CD4-positive, alpha-beta T cell (primary cell): ENCODE data around the gene TMEM131L. TPM values are rescaled to one million over a fixed set of nuclear protein-coding genes. Genes with fewer than 3 reads are reported as not detected.
A peak's percentile ranks its signal among the peaks of the same experiment; 100 is the strongest.
"Not testable (repeated sequence)": the region's sequence is repeated elsewhere in the genome, so short reads cannot be mapped to it uniquely, and the experiment has no call there.

ENCODE experiments used
- ATAC-seq: fragments of 200-7000 bp; cut with Tn5 transposase; one replicate; pipeline ENCODE4 v1.10.0; 2022; ENCODE audit warnings: mild to moderate bottlenecking; ENCODE audit not compliant: poor library complexity
- CTCF ChIA-PET: fragments of 350-600 bp; sonication (Branson Sonifier 250); formaldehyde crosslinking; loops from one replicate; lab custom pipeline; 2021; ENCODE audit warnings: antibody characterized with exemption, inconsistent platforms; lab: Charles Lee
- POLR2A ChIA-PET: fragments of 350-600 bp; sonication (Branson Sonifier 250); formaldehyde crosslinking; loops from one replicate; lab custom pipeline; 2021; ENCODE audit warnings: antibody characterized with exemption, inconsistent platforms; lab: Charles Lee
- DNase-seq, 14 experiments: peaks; one replicate each; pipeline ENCODE4 v3.0.0-alpha.2; 2013 to 2020; ENCODE audit warnings: mixed read lengths in 2 of 14
- H3K27ac ChIP-seq, 2 donors: one replicate each; pipeline versions ENCODE4 v1.5.1 to v1.7.0; 2013; ENCODE audit warnings: low read length in 2 of 2, low read depth in 1 of 2, mild to moderate bottlenecking in 1 of 2
- H3K27me3 ChIP-seq, 2 experiments: 1 replicate in 1 of 2; 2 replicates in 1 of 2; pipeline versions ENCODE4 v1.6.1 to v1.7.0; 2013; ENCODE audit warnings: low read length in 2 of 2, control low read depth in 1 of 2, mild to moderate bottlenecking in 1 of 2, moderate library complexity in 1 of 2; ENCODE audit not compliant: insufficient read depth in 2 of 2, control insufficient read depth in 1 of 2
- H3K36me3 ChIP-seq: one replicate; pipeline ENCODE4 v1.6.1; 2013; ENCODE audit warnings: low read length, control low read depth; ENCODE audit not compliant: insufficient read depth
- H3K4me1 ChIP-seq: one replicate; pipeline ENCODE4 v1.6.1; 2013; ENCODE audit warnings: low read length, control low read depth; ENCODE audit not compliant: insufficient read depth
- H3K4me3 ChIP-seq: one replicate; pipeline ENCODE4 v1.5.1; 2013; ENCODE audit warnings: mild to moderate bottlenecking, low read length, moderate library complexity
- H3K9me3 ChIP-seq, 2 experiments: 1 replicate in 1 of 2; 2 replicates in 1 of 2; pipeline versions ENCODE4 v1.6.1 to v1.7.0; 2013; ENCODE audit warnings: low read length in 2 of 2, mild to moderate bottlenecking in 2 of 2, control low read depth in 1 of 2, moderate library complexity in 1 of 2; ENCODE audit not compliant: control insufficient read depth in 1 of 2, insufficient read depth in 1 of 2
- H3K27ac Mint-ChIP-seq: one replicate; pipeline ENCODE4 v1.8.0; 2020; ENCODE audit warnings: mixed read lengths
- H3K27me3 Mint-ChIP-seq: one replicate; pipeline ENCODE4 v1.8.0; 2021; ENCODE audit warnings: mixed read lengths
- H3K36me3 Mint-ChIP-seq: one replicate; pipeline ENCODE4 v1.8.0; 2021; ENCODE audit warnings: low read depth, mixed read lengths
- H3K4me1 Mint-ChIP-seq: one replicate; pipeline ENCODE4 v1.8.0; 2021; ENCODE audit warnings: low read depth, mixed read lengths
- H3K4me3 Mint-ChIP-seq: one replicate; pipeline ENCODE4 v1.8.0; 2020; ENCODE audit warnings: mild to moderate bottlenecking, mixed read lengths
- H3K9me3 Mint-ChIP-seq: one replicate; pipeline ENCODE4 v1.8.0; 2020; ENCODE audit warnings: mixed read lengths
- intact Hi-C, 2 experiments: fragments of 100-400 bp; cut with DNase I in 1 of 2; cut with micrococcal nuclease in 1 of 2; formaldehyde crosslinking; loops; one replicate each; pipeline versions ENCODE4 v1.15.1 to v1.9.0; 2023 to 2025; cut with DNase I, micrococcal nuclease
- total RNA-seq, 174 experiments: library from RNA in 2 of 174; stranded (reverse) in 2 of 174; gene quantifications; one replicate each; pipeline ENCODE4 v1.2.3 and lab custom pipeline; 2021 to 2026
- TF ChIP-seq, protein P1 (sequence below): fragments of 200-600 bp; IDR thresholded peaks from one replicate; pipeline ENCODE4 v1.8.0; 2022; ENCODE audit warnings: antibody characterized with exemption, mild to moderate bottlenecking

Gene TMEM131L
- total RNA-seq, 2 experiments from 2014 or later = 101 to 106 TPM

- no peaks in the 10 kb centered on the region for H3K9me3 ChIP-seq
- CTCF ChIA-PET = interaction anchor here (0.8 kb wide), 1 partner anchor 18 kb away, joined by 3 read pairs; no protein-coding TSS in a partner anchor
- no peaks in the 10 kb centered on the region for H3K27me3 Mint-ChIP-seq
- no peak overlapping the region for H3K27ac ChIP-seq
- no peaks in the 10 kb centered on the region for H3K27me3 ChIP-seq
- no peaks in the 10 kb centered on the region for H3K9me3 Mint-ChIP-seq
- H3K4me3 ChIP-seq = no peak overlapping the region
- peak overlapping the region; percentile 57 for H3K27ac Mint-ChIP-seq
- H3K4me1 Mint-ChIP-seq = peaks cover 72% of the 10 kb centered on the region
- POLR2A ChIA-PET = interaction anchor here (0.7 to 1.6 kb wide), 4 partner anchors 26 to 704 kb away, joined by 3 to 4 read pairs (median 3); no protein-coding TSS in a partner anchor
- H3K36me3 ChIP-seq = peaks cover 50% of the 10 kb centered on the region
- TF ChIP-seq, protein P1, sequence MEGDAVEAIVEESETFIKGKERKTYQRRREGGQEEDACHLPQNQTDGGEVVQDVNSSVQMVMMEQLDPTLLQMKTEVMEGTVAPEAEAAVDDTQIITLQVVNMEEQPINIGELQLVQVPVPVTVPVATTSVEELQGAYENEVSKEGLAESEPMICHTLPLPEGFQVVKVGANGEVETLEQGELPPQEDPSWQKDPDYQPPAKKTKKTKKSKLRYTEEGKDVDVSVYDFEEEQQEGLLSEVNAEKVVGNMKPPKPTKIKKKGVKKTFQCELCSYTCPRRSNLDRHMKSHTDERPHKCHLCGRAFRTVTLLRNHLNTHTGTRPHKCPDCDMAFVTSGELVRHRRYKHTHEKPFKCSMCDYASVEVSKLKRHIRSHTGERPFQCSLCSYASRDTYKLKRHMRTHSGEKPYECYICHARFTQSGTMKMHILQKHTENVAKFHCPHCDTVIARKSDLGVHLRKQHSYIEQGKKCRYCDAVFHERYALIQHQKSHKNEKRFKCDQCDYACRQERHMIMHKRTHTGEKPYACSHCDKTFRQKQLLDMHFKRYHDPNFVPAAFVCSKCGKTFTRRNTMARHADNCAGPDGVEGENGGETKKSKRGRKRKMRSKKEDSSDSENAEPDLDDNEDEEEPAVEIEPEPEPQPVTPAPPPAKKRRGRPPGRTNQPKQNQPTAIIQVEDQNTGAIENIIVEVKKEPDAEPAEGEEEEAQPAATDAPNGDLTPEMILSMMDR = no peak
- DNase-seq (no peak), ATAC-seq (no peak)
- H3K36me3 Mint-ChIP-seq = peaks cover 88% of the 10 kb centered on the region
- intact Hi-C loops = loop anchor here in 1 of 2 experiments (5.0 kb wide), 1 partner anchor 39 kb away; no protein-coding TSS in a partner anchor
- no peak overlapping the region for H3K4me3 Mint-ChIP-seq
- peaks cover 23% of the 10 kb centered on the region for H3K4me1 ChIP-seq
Measured at GRCh38 chr4:153566631-153567150, 100.5 kb downstream of the TMEM131L start.

GRCh38 chr4:153567660-153568059, 101.5 kb downstream of the TMEM131L start:
- H3K9me3 Mint-ChIP-seq = not testable (repeated sequence)
- POLR2A ChIA-PET = interaction anchor here (0.7 to 1.6 kb wide), 7 partner anchors 27 to 705 kb away, joined by 3 to 4 read pairs (median 3); partner anchors contain the start of gene MND1

GRCh38 chr4:153570228-153570973, 104.2 kb downstream of the TMEM131L start:
- Mint-ChIP-seq H3K36me3 (peaks cover 82% of the 10 kb centered on the region), H3K27me3 (no peaks in the 10 kb centered on the region), H3K9me3 (no peaks in the 10 kb centered on the region), H3K4me3 (no peak overlapping the region), H3K27ac (peak overlapping the region; percentile 57), H3K4me1 (peaks cover 86% of the 10 kb centered on the region)
- CTCF ChIA-PET = interaction anchor here (1.3 kb wide), 1 partner anchor 137 kb away, joined by 5 read pairs; no protein-coding TSS in a partner anchor
- Histone ChIP-seq H3K27me3 (no peaks in the 10 kb centered on the region), H3K4me3 (no peak overlapping the region), H3K4me1 (peaks cover 38% of the 10 kb centered on the region), H3K9me3 (no peaks in the 10 kb centered on the region), H3K27ac (peak overlapping the region; percentile 10 to 48), H3K36me3 (peaks cover 35% of the 10 kb centered on the region)
- DNase-seq (peak in 1 of 14 experiments; percentile 25), ATAC-seq (no peak)
- TF ChIP-seq, protein P1 = no peak
- POLR2A ChIA-PET = interaction anchor here (0.6 to 4.8 kb wide), 2 partner anchors 36 to 104 kb away, joined by 3 to 67 read pairs; partner anchors contain the start of gene TMEM131L
- intact Hi-C loops = loop anchor here (5.0 to 10.0 kb wide), 3 partner anchors 48 to 106 kb away; partner anchors contain the start of gene TMEM131L (in 1 of the 2)

More at GRCh38 chr4:153567660-153568059, 101.5 kb downstream of the TMEM131L start:
- H3K4me1 ChIP-seq = peaks cover 23% of the 10 kb centered on the region
- H3K4me3 Mint-ChIP-seq, H3K27me3 Mint-ChIP-seq, DNase-seq, H3K4me3 ChIP-seq, CTCF ChIA-PET, H3K27me3 ChIP-seq, ATAC-seq, H3K9me3 ChIP-seq, H3K27ac ChIP-seq: not testable (repeated sequence)
- peaks cover 51% of the 10 kb centered on the region for H3K36me3 ChIP-seq
- intact Hi-C loops = loop anchor here in 1 of 2 experiments (5.0 kb wide), 1 partner anchor 40 kb away; no protein-coding TSS in a partner anchor
- Mint-ChIP-seq H3K27ac (peak overlapping the region; percentile 57), H3K36me3 (peaks cover 87% of the 10 kb centered on the region), H3K4me1 (peaks cover 73% of the 10 kb centered on the region)
